Measurements from ENCODE around the gene ALK.

GRCh38 chr2:29936020-29936419 is 14.6 kb upstream of the ALK start:
- TF ChIP-seq HOXA7 (CRISPR knock-in tag; IDR thresholded peaks at IDR 0.05; ENCODE audit: borderline replicate concordance) (no peak), CTCF (tag by site-specific recombination; IDR thresholded peaks at IDR 0.05) (no peak), ATF2 (tag by site-specific recombination; IDR thresholded peaks at IDR 0.05; ENCODE audit: low read depth) (no peak), MZF1 (tag by site-specific recombination; IDR thresholded peaks at IDR 0.05; ENCODE audit: borderline replicate concordance) (no peak), ZNF174 (tag by site-specific recombination; IDR thresholded peaks at IDR 0.05) (no peak), IKZF3 (tag by site-specific recombination; IDR thresholded peaks at IDR 0.05) (no peak), ZNF704 (tag by site-specific recombination; IDR thresholded peaks at IDR 0.05) (no peak), ZFP69B (tag by site-specific recombination; IDR thresholded peaks at IDR 0.05) (no peak), ZBTB49 (tag by site-specific recombination; IDR thresholded peaks at IDR 0.05; ENCODE audit: low read depth) (no peak), ZNF366 (tag by site-specific recombination; conservative IDR thresholded peaks at IDR 0.05) (no peak), KLF10 (tag by site-specific recombination; IDR thresholded peaks at IDR 0.05) (no peak), ZNF274 (IDR thresholded peaks at IDR 0.05; ENCODE audit: low read length) (no peak), ZNF274 (tag by site-specific recombination; IDR thresholded peaks at IDR 0.05; ENCODE audit: borderline replicate concordance) (no peak), ZNF521 (tag by site-specific recombination; IDR thresholded peaks at IDR 0.05) (no peak)

All from HEK293 (cell line).